RPMI8226 (cell line): Measurements from ENCODE around the gene C3orf22.
"Not testable (repeated sequence)": the region's sequence is repeated elsewhere in the genome, so short reads cannot be mapped to it uniquely, and the experiment has no call there.

ENCODE experiments used
- DNase-seq: peaks from one replicate; pipeline ENCODE4 v3.0.0-alpha.2; 2015

C3orf22 gene

GRCh38 chr3:126542340-126543241 lies 16.1 kb downstream of the C3orf22 start:
- no peak for DNase-seq

DNA sequence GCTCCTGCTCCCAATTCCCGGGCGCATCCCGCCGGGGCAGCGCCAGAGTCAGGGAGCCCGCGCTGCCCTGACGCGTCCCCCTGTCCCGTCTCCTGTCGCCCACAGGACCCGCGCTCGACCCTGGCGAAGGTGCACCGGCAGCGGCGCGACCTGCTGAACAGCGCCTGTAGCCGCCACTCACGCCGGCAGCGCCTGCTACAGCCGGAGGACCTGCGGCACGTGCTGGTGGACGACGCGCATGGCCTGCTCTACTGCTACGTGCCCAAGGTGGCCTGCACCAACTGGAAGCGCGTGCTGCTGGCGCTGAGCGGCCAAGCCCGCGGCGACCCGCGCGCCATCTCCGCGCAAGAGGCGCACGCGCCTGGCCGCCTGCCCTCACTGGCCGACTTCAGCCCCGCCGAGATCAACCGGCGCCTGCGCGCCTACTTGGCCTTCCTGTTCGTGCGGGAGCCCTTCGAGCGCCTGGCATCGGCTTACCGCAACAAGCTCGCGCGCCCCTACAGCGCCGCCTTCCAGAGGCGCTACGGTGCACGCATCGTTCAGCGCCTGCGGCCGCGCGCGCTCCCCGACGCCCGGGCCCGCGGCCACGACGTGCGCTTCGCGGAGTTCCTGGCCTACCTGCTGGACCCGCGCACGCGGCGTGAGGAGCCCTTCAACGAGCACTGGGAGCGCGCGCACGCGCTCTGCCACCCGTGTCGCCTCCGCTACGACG lies 16.9 kb downstream of the C3orf22 start:
- DNase-seq, result no peak

GRCh38 chr3:126540951-126541627 lies 17.6 kb downstream of the C3orf22 start:
- no peak for DNase-seq

- peak; percentile 85 for DNase-seq
These were observed 18.3 kb downstream of the C3orf22 start for GRCh38 chr3:126540342-126540849.

DNA sequence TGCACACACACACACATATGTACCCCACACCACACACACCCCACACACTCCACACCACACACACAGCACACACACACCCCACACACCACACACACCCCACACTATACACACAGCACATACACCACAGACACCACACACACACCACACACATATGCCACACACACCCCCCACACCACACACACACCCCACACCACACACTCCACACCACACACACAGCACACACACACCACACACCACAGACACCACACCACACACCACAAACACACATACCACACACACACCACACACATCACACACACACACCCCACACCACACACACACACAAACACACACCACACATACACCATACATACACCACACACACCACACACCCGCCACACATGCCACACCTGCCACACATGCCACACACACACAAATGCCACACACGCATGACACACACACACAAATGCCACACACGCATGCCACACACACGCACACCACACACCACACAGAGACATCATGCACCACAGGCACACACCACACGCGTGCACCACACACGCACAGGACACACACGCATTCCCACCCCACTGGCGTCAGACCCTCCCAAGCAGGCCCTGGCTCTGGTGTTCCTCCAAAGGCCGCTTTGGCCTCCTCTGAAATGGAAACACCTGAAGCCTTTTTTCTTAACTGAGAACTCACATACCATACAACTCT lies 19.0 kb downstream of the C3orf22 start:
- no peak for DNase-seq

DNA sequence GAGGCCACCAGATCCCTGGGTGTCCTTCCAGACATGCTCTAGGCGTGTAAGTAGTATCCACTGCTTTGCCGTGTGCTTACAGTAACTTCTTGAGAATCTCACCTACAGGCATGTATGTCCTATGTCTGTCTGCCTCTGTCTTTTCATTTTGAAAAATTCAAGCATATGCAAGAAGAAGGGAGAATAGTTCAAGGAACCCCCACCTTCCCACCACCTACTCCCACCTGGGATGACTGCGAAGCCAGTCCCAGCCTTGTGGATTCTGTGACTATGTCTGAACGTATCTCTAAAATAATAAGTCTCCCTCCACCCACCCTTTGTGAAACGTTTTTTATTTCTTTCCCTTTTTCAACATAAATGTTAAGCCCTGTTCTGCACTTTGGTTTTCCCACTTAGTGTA lies 19.8 kb downstream of the C3orf22 start:
- DNase-seq, result peak; percentile 25

- peak; percentile 82 for DNase-seq
These were observed 20.4 kb downstream of the C3orf22 start for GRCh38 chr3:126538316-126538715.

GRCh38 chr3:126537730-126538281 lies 20.9 kb downstream of the C3orf22 start:
- no peak for DNase-seq

DNA sequence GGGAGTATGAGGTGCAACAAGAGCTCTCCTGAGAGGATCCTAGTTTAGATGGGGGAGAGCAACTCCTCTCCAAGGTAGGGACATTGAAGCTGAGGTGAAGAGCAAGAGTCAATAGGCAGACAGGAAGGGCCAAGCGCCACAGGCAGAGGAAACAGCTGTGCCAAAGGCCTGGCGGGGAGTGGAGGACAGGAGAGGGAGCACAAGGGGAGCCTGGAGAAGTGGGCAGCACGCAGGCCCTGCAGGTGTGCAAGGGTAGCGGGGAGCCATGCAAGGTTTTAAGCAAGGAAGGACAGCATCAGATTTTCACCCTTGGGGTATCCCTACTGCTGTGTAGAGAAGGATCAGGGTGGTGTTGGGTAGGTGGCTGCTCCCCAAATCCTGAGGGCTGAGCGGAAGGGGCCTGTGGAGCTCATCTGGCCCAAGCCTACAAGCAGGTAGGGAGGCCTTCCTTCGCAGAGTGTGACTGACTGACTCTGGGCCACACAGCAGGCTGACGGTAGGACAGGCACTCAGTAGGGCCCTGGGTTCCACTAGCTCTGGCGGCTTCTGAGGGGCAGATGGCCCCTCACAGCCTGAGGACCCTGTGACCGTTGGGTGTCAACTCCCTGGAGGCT lies 21.5 kb downstream of the C3orf22 start:
- peak; percentile 53 for DNase-seq

DNA sequence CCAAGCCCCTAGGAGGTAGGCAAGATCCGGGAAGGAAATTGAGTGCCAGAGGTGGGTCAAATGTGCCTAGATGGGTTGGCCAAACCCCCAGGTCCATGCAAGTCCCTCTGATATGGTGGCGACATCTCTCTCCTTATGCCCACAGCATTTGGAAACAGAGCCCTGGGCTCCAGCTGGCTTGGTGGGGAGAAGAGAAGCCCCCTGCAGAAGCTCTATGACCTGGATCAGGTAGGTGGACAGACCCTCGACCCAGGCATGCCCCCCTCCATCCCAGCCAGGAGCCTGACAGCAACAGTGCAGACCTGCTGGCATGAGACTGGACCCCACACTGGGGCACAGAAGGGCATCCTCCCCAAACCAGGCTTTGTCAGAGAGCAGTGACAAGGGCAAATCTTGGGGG lies 22.6 kb downstream of the C3orf22 start:
- DNase-seq, result no peak

DNA sequence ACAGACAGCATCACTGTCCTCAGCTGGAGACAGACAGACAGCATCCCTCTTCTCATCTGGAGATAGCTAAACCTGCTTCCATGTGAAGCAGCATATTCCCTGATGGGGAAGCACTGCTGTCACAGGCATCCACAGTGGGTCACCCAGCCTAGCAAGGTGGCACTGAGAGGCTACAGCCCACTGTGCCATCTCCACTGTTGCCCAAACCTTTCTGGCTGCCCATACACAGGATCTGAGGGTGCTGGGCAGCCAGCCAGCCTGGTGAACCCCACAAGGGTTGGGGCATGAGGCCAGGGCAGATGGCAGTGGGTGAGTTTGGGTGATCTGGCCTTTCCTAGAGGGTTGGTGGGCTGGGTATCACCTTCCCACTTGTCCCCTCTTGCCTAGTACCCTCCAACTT lies 23.1 kb downstream of the C3orf22 start:
- DNase-seq, result no peak

GRCh38 chr3:126534716-126535115 lies 24.0 kb downstream of the C3orf22 start:
- not testable (repeated sequence) for DNase-seq

- DNase-seq, result no peak
These were observed 25.2 kb downstream of the C3orf22 start for GRCh38 chr3:126533506-126533905.

DNA sequence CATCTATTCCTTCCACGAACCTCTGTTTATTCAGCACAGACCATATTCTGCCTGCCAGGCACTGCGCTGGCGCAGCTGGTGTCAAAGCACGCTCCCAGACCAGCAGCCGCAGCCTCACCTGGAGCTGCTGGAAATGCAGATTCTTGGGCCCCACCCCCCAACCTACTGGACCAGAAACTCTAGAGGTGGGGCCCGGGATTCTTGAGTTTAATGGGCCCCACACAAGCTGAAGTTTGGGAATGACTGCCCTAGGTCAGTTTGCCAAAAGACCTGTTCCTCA lies 27.7 kb downstream of the C3orf22 start:
- DNase-seq, result no peak

DNA sequence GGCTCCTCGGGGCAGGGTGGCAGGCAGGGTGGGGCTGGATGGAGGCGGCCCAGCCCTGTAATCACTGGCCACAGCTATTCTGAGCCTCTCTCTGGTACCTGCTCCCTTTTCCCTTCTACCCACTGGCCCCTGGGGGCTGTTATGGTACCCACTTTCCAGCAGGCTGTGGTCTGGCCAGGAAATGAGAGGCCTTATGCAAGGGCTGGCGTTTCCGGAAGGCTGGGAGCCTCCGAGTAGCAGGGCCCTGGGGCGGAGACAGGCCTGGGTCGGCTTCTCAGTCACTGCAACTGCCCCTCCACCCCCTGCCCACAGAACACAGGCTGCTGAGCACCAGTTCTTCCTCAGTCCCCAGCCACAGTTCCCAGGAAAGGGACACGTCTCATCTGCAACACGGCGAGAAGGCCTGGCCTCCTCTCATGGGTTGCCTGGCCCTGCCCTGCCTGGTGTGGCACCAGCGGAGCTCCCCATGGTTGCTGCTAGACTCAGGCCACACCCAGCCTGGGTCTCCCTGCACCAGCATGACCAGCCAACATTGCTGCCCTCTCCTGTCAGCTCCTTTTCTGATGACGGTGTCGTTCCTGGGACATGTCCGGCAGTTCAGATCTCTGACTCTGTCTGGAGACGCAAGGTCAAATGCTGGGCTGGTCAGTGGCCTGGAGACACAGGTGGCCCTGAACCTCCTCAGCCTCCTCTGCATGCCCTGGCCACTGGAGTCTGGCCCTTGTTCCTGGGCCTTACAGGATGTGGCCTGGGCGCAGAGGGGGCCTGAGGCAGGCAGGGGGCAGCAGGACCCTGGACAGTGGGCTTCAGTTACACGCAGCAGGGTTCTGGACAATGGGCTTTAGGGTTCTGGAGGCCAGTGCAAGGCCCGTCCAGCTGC lies 28.3 kb downstream of the C3orf22 start:
- DNase-seq, result no peak

DNA sequence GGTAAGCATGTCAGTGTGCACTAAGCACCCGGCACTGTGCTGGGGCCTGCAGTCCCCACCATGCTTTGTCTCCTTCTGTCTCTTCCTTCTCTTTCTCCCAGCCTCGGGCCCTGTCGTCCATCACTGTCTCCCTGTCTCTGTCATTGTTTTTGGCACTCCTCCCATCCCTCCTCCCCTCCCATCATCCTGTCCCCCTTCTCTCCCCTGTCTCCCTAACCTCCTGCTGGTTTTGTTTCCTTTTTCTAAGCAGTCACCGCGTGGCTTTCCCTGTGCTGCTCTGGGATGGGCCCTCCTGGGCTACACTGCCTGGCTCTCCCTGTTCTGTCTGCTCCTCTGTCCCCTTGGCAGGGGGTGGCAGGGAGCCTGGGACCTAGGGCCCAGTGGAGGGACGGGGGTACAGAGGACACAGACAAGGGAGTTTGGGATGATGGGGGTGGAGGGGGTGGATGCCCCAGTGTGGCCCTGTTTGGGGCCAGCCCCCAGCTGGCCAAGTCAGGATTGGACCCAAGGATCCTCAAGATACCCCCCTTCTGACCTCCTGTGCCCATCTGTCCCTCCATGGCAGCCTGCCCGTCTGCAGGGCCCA lies 29.1 kb downstream of the C3orf22 start:
- no peak for DNase-seq

DNA sequence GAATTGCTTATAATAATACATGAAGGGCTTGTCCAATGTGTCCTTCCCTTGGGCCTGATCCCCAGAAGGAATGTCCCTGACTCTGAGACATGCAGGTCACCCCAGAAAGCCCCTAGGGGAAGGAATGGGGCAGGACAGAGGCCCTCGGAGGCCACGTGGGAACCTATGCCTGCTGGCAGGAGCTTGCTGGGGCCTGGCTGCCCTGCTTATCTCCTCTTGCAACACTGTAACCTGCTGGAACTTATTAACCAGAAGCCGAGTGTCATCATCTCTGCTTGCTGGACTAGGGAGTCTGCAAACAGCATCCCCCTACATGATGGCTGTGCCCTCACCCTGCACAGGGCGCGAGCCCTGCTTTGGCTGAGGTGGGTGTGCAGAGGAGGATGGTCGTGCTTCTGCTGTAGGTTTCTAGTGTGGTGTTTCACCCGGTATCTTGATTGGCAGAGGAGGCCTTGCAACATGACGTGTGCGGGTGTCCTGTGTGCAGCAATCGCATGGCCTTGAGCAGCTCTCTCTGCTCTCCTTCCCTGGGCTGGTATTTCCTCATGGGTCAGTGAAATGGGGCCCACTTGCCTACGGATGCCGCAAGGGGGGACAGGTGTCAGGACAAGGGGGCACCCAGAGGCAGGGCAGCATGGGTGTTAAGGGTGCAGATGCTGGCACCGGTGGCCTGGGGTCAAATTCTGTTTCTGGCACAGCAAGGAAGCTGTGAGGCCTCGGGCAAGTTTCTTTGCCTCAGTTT lies 29.8 kb downstream of the C3orf22 start:
- no peak for DNase-seq

DNA sequence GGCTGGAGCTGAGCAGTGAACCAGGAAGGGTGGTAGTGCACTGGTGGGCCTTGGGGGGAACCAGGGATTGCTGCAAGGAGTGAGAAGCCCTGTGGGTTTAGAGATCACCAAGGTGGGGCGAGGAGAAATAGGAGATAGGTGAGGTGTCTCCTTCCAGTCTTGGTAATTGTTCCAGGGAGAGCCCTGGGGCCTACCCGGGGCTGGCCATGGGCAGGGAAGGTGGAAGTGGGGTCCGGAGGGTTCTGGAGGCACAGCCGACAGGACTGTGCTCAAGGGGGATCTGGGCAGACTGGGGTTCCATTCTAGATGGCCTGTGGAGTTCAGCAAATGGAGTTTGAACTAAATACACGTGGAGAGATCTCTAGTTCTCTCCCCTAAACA lies 30.3 kb downstream of the C3orf22 start:
- no peak for DNase-seq

- no peak for DNase-seq
These were observed 31.1 kb downstream of the C3orf22 start for GRCh38 chr3:126527455-126528211.
